GM18951 (cell line): Measurements from ENCODE around the gene KCTD14.
"Not testable (repeated sequence)": the region's sequence is repeated elsewhere in the genome, so short reads cannot be mapped to it uniquely, and the experiment has no call there.

ENCODE experiments used
- POLR2A ChIP-seq: IDR thresholded peaks from 4 replicates; pipeline ENCODE4 v1.6.1; 2011; ENCODE audit warnings: mild to moderate bottlenecking; ENCODE audit not compliant: insufficient read length, insufficient read depth; ENCODE audit errors: extremely low read depth
- in situ Hi-C: fragments of 300-500 bp; cut with MboI; formaldehyde crosslinking; loops from one replicate; pipeline ENCODE4 v1.12.0; 2022; ENCODE audit warnings: low sequenced_read_pairs, mixed read lengths, inconsistent platforms; ENCODE audit not compliant: unreplicated experiment

Gene KCTD14

DNA sequence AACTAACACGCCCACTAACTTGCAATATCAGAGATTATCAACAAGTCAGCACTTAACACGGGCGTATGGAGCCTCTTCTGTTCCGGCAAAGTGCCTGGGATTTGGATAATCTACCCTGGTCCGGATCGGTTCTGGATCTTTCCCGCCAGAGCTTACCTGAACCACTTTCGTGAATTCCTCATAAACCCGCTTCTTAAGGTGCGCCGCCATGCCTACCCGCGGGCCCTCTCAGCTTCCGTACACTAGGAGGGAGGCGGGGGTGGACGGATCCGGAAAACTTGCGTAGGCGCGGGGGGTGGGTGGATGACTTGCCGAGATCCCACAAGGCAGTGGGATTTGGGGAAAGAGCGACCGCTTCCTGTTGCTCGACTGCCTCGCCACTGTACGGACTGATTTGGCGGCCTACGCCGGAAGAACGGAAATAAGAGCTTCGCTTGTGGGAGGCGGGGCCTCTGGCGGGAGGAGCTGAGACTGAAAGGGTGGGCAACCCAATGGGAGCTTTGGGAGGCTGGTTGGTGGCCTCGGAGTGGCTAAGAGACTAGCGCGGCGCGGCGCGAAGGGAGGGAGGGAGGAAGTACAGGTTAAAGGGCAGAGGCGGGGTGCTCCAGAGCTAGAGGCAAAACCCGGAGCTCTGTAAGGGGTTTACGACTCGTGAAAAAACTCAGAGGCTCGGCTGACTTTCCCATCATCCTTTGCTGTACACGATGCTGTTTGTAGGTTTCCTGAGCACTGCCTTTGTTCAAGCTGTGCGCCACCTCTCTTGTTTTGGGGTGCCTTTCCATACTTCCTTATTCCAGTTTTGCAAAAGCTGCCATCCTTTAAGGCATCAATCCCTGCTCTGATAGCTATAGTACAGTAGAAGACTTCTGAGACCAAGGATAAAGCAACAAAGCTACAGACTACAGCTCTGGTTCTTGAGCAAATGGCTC is 28.4 kb downstream of the KCTD14 start, which contains the start of gene INTS4:
Gene INTS4, minus strand, starts transcription at position 235 of the 929 bp plus-strand sequence. Its CDS starts 25 bp downstream, at position 210.
- TF ChIP-seq POLR2A, result peak; percentile 76
- in situ Hi-C loops, result no loop called here

DNA sequence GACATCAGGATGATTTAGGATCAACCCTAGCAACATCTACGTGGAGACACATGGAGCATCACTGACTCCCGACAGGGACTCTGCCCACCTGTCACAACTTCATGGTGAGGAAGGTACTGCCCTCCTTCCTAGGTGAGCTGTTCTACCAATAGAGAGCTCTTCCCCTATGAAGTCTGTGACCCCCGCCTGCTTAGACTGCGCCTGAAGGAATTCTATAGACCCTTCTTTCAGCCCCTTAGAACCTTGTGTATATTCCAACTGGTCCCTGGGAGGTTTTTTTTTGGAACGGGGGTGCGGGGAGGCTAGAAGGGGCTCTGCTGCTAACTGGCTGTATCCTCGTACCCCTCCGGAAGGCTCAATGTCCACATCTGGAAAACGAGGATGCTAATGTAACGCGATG is 29.2 kb downstream of the KCTD14 start:
- in situ Hi-C loops, result no loop called here
- TF ChIP-seq POLR2A, result no peak

DNA sequence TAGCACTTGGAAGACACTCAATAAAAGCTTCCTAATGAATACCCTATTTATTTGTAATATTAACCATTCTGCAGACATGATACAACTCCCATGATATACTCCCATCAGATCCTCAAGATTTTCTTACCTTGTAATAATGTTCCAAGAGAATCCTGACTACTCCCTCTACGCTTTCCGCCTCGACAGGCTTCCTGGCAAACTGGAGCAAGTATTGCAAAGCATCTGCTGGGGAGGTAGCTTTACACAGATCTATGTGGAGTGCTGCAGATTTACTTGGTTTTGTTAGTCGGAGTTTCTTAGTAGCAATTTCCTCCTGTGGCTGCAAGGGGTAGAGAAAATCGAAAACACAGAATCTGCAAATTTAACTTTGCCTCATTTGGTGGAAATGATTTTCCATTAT is 32.1 kb downstream of the KCTD14 start:
- no peak for TF ChIP-seq POLR2A
- in situ Hi-C loops, result no loop called here

DNA sequence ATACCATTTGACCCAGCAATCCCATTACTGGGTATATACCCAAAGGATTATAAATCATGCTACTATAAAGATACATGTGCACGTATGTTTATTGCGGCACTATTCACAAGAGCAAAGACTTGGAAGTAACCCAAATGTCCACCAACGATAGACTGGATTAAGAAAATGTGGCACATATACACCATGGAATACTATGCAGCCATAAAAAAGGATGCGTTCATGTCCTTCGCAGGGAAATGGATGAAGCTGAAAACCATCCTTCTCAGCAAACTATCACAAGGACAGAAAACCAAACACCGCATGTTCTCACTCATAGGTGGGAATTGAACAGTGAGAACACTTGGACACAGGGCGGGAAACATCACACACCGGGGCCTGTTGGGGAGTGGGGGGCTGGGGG is 36.6 kb downstream of the KCTD14 start:
- in situ Hi-C loops, result not testable (repeated sequence)

DNA sequence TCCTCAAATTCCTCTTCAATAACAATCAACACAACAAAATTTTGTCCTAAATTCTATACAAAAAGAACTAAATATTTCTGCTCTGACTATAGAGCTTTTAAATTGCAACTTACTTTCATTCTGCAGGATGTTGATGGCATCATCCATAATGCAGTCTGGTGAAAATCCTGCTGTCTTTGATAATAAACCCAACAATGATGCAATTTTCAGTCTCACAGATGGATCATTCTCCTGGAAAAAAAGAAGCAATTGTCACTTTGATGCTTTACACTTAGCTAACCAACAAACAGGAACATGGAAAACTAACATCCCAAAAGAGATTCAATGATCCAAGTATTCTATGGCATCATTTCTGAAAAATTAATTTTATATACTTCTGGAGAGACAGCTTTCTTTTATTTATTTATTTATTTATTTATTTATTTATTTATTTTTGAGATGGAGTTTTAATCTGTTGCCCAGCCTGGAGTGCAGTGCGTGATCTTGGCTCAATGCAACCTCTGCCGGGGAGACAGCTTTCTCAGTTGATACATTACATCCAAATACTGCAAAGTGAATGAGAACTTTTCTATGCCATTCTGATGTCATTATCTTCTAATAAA is 41.6 kb downstream of the KCTD14 start:
- no peak for TF ChIP-seq POLR2A
- in situ Hi-C loops, result no loop called here

DNA sequence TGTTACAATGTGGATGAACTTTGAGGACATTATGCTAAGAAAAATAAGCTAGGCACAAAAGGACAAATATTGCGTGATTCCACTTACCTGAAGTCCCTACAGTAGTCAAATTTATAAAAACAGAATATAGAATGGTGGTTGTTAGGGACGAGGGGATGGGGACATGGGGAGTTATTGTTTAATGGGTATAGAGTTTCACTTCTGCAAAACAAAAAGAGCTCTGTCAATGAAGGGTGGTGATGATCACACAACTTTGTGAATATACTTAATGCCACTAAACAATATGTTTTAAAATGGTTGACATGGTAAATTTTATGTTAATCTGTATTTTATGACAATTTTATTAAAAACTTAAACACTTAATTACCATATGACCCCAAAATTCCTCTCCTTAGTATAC is 54.7 kb downstream of the KCTD14 start:
- TF ChIP-seq POLR2A, result no peak
- in situ Hi-C loops, result no loop called here

DNA sequence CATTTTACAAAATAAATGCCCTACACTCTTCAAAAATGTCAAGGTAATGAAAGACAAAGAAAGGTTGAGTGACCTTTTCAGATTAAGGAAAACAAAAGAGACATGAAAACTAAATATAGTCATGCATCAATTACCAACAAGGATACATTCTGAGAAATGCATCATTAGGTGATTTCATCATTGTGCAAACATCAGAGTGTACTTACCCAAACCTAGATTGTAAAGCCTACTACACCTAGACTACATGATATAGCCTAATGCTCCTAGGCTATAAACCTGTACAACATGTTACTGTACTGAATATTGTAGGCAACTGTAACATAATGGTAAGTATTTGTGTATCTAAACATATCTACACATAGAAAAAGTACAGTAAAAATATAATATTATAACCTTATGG is 55.3 kb downstream of the KCTD14 start:
- TF ChIP-seq POLR2A, result no peak
- in situ Hi-C loops, result no loop called here

DNA sequence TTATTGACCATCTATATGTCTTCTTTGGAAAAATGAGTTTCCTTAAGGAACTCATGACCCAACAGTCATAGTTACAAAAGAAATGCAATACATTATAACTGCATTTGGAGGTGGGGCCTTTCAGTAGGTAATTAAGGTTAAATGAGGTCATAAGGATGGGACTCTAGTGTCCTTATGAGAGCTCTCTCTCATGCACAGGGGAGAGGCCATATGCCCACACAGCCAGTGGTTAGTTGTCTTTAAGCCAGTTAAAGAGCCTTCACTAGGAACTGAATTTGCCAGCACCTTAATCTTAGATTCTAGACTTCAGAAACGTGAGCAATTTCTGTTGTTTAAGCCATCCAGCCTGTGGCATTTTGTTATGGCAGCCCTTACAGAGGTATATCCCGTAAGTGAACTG is 56.0 kb downstream of the KCTD14 start:
- TF ChIP-seq POLR2A, result no peak
- in situ Hi-C loops, result no loop called here

DNA sequence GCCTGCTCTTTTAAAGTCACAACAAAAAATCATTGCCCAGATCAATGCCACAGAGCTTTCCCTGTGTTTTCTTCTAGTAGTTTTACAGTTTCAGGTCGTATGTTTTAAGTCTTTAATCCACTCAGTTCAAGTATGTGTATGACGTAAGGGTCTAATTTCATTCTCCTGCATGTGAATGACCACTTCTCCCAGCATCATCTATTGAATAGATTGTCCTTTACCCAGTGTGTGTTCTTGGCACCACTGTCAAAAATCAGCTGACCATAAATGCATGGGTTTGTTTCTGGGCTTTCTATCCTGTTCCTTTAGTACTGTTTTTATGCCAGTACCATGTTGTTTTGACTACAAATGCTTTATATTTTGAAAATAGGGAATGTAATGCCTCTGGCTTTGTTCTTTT is 56.7 kb downstream of the KCTD14 start:
- no peak for TF ChIP-seq POLR2A
- in situ Hi-C loops, result no loop called here
